CD14-positive monocyte (primary cell): ENCODE measurements around the gene APIP. TPM values are rescaled to one million over a fixed set of nuclear protein-coding genes. Genes with fewer than 3 reads are reported as not detected.

Experiments used
- DNase-seq, 3 donors: peaks; one replicate each; pipeline ENCODE4 v3.0.0-alpha.2; 2011 to 2022
- H2AFZ ChIP-seq: 2 replicates; pipeline ENCODE4 v1.6.0; 2012; ENCODE audit warnings: mild to moderate bottlenecking, low read depth, low read length, inconsistent platforms; ENCODE audit not compliant: insufficient read depth, poor library complexity, severe bottlenecking
- H3K27ac ChIP-seq, 2 donors: 1 replicate in 1 of 2; 2 replicates in 1 of 2; pipeline ENCODE4 v1.5.1; 2012 to 2013; ENCODE audit warnings: low read length in 2 of 2, control low read depth in 1 of 2, inconsistent platforms in 1 of 2, low read depth in 1 of 2, mild to moderate bottlenecking in 1 of 2
- H3K27me3 ChIP-seq, 2 donors: one replicate each; pipeline versions ENCODE4 v1.6.0 to v1.6.1; 2011 to 2013; ENCODE audit warnings: low read length in 2 of 2; ENCODE audit not compliant: control insufficient read depth in 2 of 2, insufficient read depth in 2 of 2
- H3K36me3 ChIP-seq, 2 donors: replicated peaks in 1 of 2; 1 replicate in 1 of 2; 2 replicates in 1 of 2; pipeline versions ENCODE4 v1.5.1 to v1.6.1; 2012 to 2013; ENCODE audit warnings: low read length in 2 of 2, control low read depth in 1 of 2, inconsistent platforms in 1 of 2, mild to moderate bottlenecking in 1 of 2; ENCODE audit not compliant: insufficient read depth in 2 of 2, control insufficient read depth in 1 of 2
- H3K4me1 ChIP-seq, 2 donors: 1 replicate in 1 of 2; 2 replicates in 1 of 2; pipeline versions ENCODE4 v1.5.1 to v1.6.1; 2012 to 2013; ENCODE audit warnings: low read length in 2 of 2, control low read depth in 1 of 2, inconsistent platforms in 1 of 2, mild to moderate bottlenecking in 1 of 2, moderate library complexity in 1 of 2; ENCODE audit not compliant: insufficient read depth in 2 of 2, control insufficient read depth in 1 of 2
- H3K4me2 ChIP-seq: replicated peaks from 2 replicates; pipeline ENCODE3; 2012; ENCODE audit warnings: low read length, moderate library complexity, mild to moderate bottlenecking; ENCODE audit not compliant: poor library complexity, severe bottlenecking; ENCODE audit errors: extremely low read depth
- H3K4me3 ChIP-seq, 3 experiments: fragments of 200-600 bp in 1 of 3; sonication (generic) in 1 of 3; replicated peaks in 1 of 3; 1 replicate in 2 of 3; 2 replicates in 1 of 3; pipeline ENCODE4 v1.5.1; 2011 to 2013; ENCODE audit warnings: low read length in 3 of 3, mild to moderate bottlenecking in 3 of 3, control low read depth in 2 of 3, low read depth in 2 of 3, inconsistent platforms in 1 of 3, moderate library complexity in 1 of 3
- H3K79me2 ChIP-seq: 2 replicates; pipeline ENCODE4 v1.6.0; 2012; ENCODE audit warnings: mild to moderate bottlenecking, control low read depth, inconsistent platforms, low read length, moderate library complexity; ENCODE audit not compliant: insufficient read depth
- H3K9ac ChIP-seq: 2 replicates; pipeline ENCODE4 v1.6.0; 2017; ENCODE audit warnings: low read length, mild to moderate bottlenecking; ENCODE audit not compliant: insufficient read depth, poor library complexity, severe bottlenecking
- H3K9me3 ChIP-seq, 2 donors: replicated peaks in 1 of 2; 1 replicate in 1 of 2; 2 replicates in 1 of 2; pipeline versions ENCODE4 v1.5.1 to v1.6.1; 2012 to 2013; ENCODE audit warnings: low read length in 2 of 2, control low read depth in 1 of 2; ENCODE audit not compliant: control insufficient read depth in 1 of 2, insufficient read depth in 1 of 2
- H4K20me1 ChIP-seq: 2 replicates; pipeline ENCODE4 v1.6.0; 2012; ENCODE audit warnings: mild to moderate bottlenecking, low read length, control low read depth, moderate library complexity; ENCODE audit not compliant: insufficient read depth
- H3K27ac Mint-ChIP-seq, 7 donors: one replicate each; pipeline ENCODE4 v1.8.0; 2020; ENCODE audit warnings: mild to moderate bottlenecking in 7 of 7, mixed read lengths in 7 of 7, moderate library complexity in 6 of 7, inconsistent platforms in 2 of 7
- H3K27me3 Mint-ChIP-seq, 3 donors: one replicate each; pipeline ENCODE4 v1.8.0; 2021 to 2022; ENCODE audit warnings: low read depth in 3 of 3, mild to moderate bottlenecking in 3 of 3, mixed read lengths in 3 of 3, moderate library complexity in 3 of 3, inconsistent platforms in 1 of 3
- H3K36me3 Mint-ChIP-seq, 2 donors: one replicate each; pipeline ENCODE4 v1.8.0; 2020; ENCODE audit warnings: mixed read lengths in 2 of 2, inconsistent platforms in 1 of 2, mild to moderate bottlenecking in 1 of 2
- H3K4me1 Mint-ChIP-seq: one replicate; pipeline ENCODE4 v1.8.0; 2020; ENCODE audit warnings: mild to moderate bottlenecking, mixed read lengths
- H3K4me3 Mint-ChIP-seq, 2 donors: one replicate each; pipeline ENCODE4 v1.8.0; 2020; ENCODE audit warnings: mild to moderate bottlenecking in 2 of 2, mixed read lengths in 2 of 2, moderate library complexity in 1 of 2
- H3K9me3 Mint-ChIP-seq, 7 donors: one replicate each; pipeline ENCODE4 v1.8.0; 2020 to 2022; ENCODE audit warnings: mixed read lengths in 7 of 7, mild to moderate bottlenecking in 6 of 7, moderate library complexity in 6 of 7, inconsistent platforms in 2 of 7
- CTCF ChIP-seq: fragments of 200-600 bp; IDR thresholded peaks from one replicate; pipeline ENCODE4 v1.8.0; 2022; ENCODE audit warnings: antibody characterized with exemption, mild to moderate bottlenecking
- WGBS: methylation state at CpG from one replicate; pipeline ENCODE4 v1.1.5; 2013; ENCODE audit warnings: missing lambda C conversion rate; ENCODE audit not compliant: insufficient coverage; 5-methylcytosine and 5-hydroxymethylcytosine counted together
- intact Hi-C, 2 donors: fragments of 100-400 bp; cut with micrococcal nuclease; formaldehyde crosslinking; loops; one replicate each; pipeline versions ENCODE4 v1.15.0 to v1.15.1; 2023
- polyA plus RNA-seq, 3 donors: library from polyadenylated mRNA; depleted of rRNA in 1 of 3; unstranded in 2 of 3; stranded (reverse) in 1 of 3; fragments of 300-500 nt in 2 of 3; fragments of >200 nt in 1 of 3; fragmentation: Illumina TruSeq in 2 of 3; gene quantifications; 1 replicate in 2 of 3; 2 replicates in 1 of 3; pipeline ENCODE4 v1.2.3, GENCODE V29; 2012 to 2021

APIP gene
- polyA plus RNA-seq, 3 donors: 16.3 to 25.4 (median 22.9) TPM

- no peak overlapping the region for H3K27ac Mint-ChIP-seq
- no peak for TF ChIP-seq CTCF
Observed at GRCh38 chr11:34887260-34887659, 28.9 kb downstream of the APIP start.

DNA sequence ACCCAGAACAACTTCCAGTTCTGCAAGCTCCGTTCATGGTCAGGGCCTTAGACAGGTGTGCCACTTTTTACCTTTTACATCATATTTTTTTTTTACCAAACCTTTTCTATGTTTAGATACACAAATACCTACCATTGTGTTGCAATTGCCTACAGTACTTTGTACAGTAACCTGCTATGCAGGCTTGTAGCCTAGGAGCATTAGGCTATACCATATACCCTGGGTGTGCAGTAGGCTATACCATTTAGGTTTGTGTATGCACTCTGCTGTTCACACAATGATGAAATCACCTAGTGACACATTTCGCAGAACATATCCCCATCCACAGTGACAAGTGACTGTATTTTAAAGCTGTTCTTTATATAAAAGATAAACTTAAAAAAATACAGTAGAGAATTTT is 29.6 kb downstream of the APIP start:
- no peak overlapping the region for H3K27ac ChIP-seq
- no peak overlapping the region for H3K4me3 ChIP-seq
- Mint-ChIP-seq H3K9me3 (no peaks in the 10 kb centered on the region), H3K27ac (no peak overlapping the region), H3K4me1 (no peaks in the 10 kb centered on the region), H3K4me3 (no peak overlapping the region), H3K27me3 (no peaks in the 10 kb centered on the region), H3K36me3 (peaks cover 44 to 48% of the 10 kb centered on the region in 2 donors)
- DNase-seq: no peak
- H4K20me1 ChIP-seq: no peaks in the 10 kb centered on the region
- WGBS: 100% methylated on average over 1 of the region's 2 CpGs
- no peak for TF ChIP-seq CTCF
- H3K4me1 ChIP-seq: no peaks in the 10 kb centered on the region
- H3K27me3 ChIP-seq: no peaks in the 10 kb centered on the region
- intact Hi-C loops: no loop called here
- H3K79me2 ChIP-seq: no peaks in the 10 kb centered on the region
- H3K4me2 ChIP-seq: no peak overlapping the region
- H3K36me3 ChIP-seq: peaks cover 15 to 60% of the 10 kb centered on the region in 2 donors
- H3K9me3 ChIP-seq: no peaks in the 10 kb centered on the region
- H3K9ac ChIP-seq: no peak overlapping the region
- H2AFZ ChIP-seq: no peak overlapping the region

More at GRCh38 chr11:34887260-34887659, 28.9 kb downstream of the APIP start:
- no peaks in the 10 kb centered on the region for H4K20me1 ChIP-seq
- WGBS: no CpG with 5 or more reads among the region's 1 CpG
- H3K9ac ChIP-seq: no peak overlapping the region
- H3K27me3 ChIP-seq: no peaks in the 10 kb centered on the region
- intact Hi-C loops: no loop called here
- no peak overlapping the region for H2AFZ ChIP-seq
- H3K27me3 Mint-ChIP-seq: no peaks in the 10 kb centered on the region
- H3K4me1 Mint-ChIP-seq: no peaks in the 10 kb centered on the region
- no peaks in the 10 kb centered on the region for H3K9me3 ChIP-seq
- H3K4me3 Mint-ChIP-seq: no peak overlapping the region
- H3K27ac ChIP-seq: no peak overlapping the region
- H3K4me3 ChIP-seq: no peak overlapping the region
- no peaks in the 10 kb centered on the region for H3K4me1 ChIP-seq
- H3K36me3 Mint-ChIP-seq: peaks cover 39 to 42% of the 10 kb centered on the region in 2 donors
- H3K9me3 Mint-ChIP-seq: no peaks in the 10 kb centered on the region
- H3K36me3 ChIP-seq: peaks cover 15 to 58% of the 10 kb centered on the region in 2 donors
- no peaks in the 10 kb centered on the region for H3K79me2 ChIP-seq
- no peak overlapping the region for H3K4me2 ChIP-seq
- no peak for DNase-seq
